NCI-H2196 treated with DMSO at 0.1 percent for 48 hours (cell line): ENCODE results near the gene POT1.

ENCODE experiments used
- DNase-seq: peaks from one replicate; lab custom pipeline; 2025; ENCODE audit not compliant: unreplicated experiment; lab: John Stamatoyannopoulos, UW

POT1 gene

DNA sequence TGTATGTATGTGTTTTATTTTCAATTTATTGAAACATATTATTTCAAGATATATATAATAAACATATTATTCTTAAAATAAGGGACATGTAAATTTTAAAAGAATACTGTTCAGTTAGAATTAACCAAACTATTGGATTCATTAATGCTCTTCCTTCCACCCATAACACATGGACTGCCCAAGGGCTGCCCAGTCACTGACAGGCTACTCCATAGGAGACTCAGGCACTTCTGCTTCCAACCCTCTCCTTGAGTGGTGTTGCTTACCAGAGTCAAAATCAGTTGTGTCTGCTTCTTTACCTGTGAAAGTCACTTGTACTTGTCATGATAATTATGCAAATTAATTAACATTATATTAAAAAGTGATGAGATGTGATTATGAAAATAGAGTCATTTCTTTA lies 154.2 kb downstream of the POT1 start:
- DNase-seq: no peak

DNA sequence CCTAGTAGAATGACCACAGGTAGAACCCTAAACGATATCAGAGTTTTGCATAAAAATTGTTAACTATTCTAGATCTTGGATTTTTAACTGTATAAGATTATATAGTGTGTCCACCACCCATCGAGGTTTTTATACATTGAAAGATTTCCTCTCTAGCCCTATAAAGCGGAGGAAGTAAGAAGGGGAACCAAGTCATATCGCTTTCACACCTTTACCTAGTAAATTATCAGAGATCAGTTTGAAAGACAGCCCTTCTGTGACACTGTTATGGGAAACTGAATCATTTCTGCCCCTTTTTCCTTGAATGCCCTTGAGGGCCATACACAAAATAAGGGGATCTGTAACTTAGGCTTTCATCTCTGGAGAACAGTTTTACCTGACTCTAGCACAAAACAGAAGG lies 155.7 kb downstream of the POT1 start:
- DNase-seq: no peak

DNA sequence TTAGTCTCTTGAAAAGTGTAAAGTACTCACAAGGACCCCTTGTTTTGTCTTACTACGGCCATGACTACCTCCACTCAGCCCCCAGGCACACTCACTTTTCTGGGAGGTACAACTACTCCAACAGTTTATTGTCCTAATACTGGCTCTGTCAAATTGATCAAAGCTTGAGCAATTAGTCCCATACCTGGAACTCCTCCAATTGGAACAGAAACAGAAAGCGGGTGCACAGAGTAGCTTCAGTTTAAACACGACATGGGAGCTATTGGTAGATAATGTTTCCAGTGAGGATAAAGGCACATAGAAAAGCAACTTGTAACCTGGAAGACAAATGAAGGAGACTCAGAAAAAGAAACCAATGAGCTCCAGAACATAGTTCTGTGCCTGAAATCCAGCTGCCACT lies 156.3 kb downstream of the POT1 start:
- DNase-seq: no peak
